Measurements from ENCODE around the gene CFH. TPM values are rescaled to one million over a fixed set of nuclear protein-coding genes. Genes with fewer than 3 reads are reported as not detected.

The CFH gene
- total RNA-seq, 4 donors from 2014 or later = 9.2 to 90.6 (median 43.8) TPM

DNA sequence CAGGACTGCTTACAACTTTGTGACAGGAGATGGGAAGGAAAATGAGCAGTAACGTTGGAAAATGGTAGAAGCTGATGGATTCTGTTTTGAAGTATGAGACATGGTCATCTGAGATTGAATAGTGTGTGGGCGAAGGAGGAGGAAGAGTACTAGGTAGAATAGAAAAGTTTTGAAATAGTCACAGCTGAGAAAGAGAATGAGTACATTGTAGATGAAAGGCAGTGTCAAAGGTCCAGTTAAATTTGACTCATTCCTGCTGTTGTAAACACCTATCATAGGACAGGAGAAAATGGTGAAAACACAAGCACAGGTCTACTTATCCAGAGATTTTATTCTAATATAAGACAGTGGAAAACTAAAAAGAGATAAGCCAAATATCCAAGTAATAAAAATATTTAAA lies 66.0 kb downstream of the CFH start:
- no peaks in the 10 kb centered on the region for H3K27me3 ChIP-seq
- no peaks in the 10 kb centered on the region for H3K4me1 ChIP-seq
- no peak for DNase-seq
- no peaks in the 10 kb centered on the region for H3K36me3 ChIP-seq
- H3K4me3 ChIP-seq = no peak overlapping the region
- 78 to 81% methylated on average over 2 of the region's 2 CpGs for WGBS, 2 donors
- no peaks in the 10 kb centered on the region for H3K9me3 ChIP-seq
- no peak for TF ChIP-seq POLR2A (IDR thresholded peaks at IDR 0.05)
- TF ChIP-seq, protein P1, sequence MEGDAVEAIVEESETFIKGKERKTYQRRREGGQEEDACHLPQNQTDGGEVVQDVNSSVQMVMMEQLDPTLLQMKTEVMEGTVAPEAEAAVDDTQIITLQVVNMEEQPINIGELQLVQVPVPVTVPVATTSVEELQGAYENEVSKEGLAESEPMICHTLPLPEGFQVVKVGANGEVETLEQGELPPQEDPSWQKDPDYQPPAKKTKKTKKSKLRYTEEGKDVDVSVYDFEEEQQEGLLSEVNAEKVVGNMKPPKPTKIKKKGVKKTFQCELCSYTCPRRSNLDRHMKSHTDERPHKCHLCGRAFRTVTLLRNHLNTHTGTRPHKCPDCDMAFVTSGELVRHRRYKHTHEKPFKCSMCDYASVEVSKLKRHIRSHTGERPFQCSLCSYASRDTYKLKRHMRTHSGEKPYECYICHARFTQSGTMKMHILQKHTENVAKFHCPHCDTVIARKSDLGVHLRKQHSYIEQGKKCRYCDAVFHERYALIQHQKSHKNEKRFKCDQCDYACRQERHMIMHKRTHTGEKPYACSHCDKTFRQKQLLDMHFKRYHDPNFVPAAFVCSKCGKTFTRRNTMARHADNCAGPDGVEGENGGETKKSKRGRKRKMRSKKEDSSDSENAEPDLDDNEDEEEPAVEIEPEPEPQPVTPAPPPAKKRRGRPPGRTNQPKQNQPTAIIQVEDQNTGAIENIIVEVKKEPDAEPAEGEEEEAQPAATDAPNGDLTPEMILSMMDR (IDR thresholded peaks at IDR 0.05) = no peak
- no peak overlapping the region for H3K27ac ChIP-seq
- intact Hi-C loops (cut with DNase I) = no loop called here

DNA sequence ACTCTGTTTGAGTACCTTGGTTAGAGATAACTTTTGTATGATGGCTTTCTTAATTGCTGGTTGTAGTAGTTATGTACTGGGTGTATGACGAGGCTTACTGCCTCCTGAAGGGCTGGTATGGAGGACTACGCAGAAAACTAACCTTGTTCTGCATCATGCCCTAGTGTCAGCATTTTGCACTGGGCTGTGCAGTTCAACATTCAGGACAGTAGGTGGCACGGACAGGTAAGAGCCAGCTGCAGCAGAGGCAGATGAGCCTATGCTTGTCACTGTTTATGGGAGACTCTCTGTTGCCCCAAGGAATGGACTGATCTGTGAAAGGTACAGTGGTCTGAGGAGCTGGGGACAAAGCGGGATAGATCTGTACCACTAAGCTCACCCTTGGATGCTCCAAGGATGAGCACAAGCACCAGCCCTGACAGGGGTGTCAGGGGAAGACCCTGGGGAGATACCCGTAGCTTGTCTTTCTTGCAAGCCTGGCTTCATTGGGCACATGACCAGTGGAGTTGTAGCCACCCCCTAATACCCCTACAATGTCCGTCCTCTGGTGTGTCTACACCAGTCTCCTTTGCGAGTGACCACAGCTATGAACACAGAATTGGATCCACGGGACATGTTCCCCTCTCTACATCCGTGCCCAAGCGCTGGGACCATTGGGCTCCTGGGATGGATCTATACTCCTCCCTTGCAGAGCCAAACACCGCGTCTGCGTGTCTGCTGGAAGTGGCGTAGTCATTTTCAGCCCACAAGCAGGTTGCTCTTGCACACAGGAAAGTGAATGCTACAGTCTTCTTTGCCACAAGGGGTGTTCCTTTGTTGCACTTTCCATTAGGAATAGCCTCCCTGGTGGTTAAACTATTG lies 71.7 kb downstream of the CFH start:
- Histone ChIP-seq H3K27ac (no peak overlapping the region), H3K36me3 (peaks cover 0 to 26% (median 0%) of the 10 kb centered on the region in 3 donors), H3K4me3 (no peak overlapping the region), H3K27me3 (no peaks in the 10 kb centered on the region), H3K9me3 (no peaks in the 10 kb centered on the region), H3K4me1 (no peaks in the 10 kb centered on the region)
- intact Hi-C loops (cut with DNase I) = no loop called here
- no peak for DNase-seq
- TF ChIP-seq POLR2A (IDR thresholded peaks at IDR 0.05) = no peak
- TF ChIP-seq, protein P1 (IDR thresholded peaks at IDR 0.05) = peak in 3 of 6 experiments; percentile 33 to 45 (median 40)
- WGBS, 2 donors = 74 to 84% methylated on average over 9 to 11 of the region's 14 CpGs

- TF ChIP-seq, protein P1 (IDR thresholded peaks at IDR 0.05) = no peak
- no peak for TF ChIP-seq POLR2A (IDR thresholded peaks at IDR 0.05)
- intact Hi-C loops (cut with DNase I) = no loop called here
- Histone ChIP-seq H3K9me3 (no peaks in the 10 kb centered on the region), H3K27me3 (no peaks in the 10 kb centered on the region), H3K4me1 (no peaks in the 10 kb centered on the region), H3K27ac (no peak overlapping the region), H3K4me3 (no peak overlapping the region), H3K36me3 (peaks cover 0 to 35% (median 0%) of the 10 kb centered on the region in 3 donors)
- no peak for DNase-seq
- WGBS, 2 donors = 93 to 97% methylated on average over 2 of the region's 2 CpGs
These were observed 80.7 kb downstream of the CFH start for GRCh38 chr1:196732526-196732925.

- no peak for DNase-seq
- Histone ChIP-seq H3K27me3 (no peaks in the 10 kb centered on the region), H3K27ac (no peak overlapping the region)
These were observed 81.5 kb downstream of the CFH start for GRCh38 chr1:196733091-196733970.

More at GRCh38 chr1:196733091-196733970, 81.5 kb downstream of the CFH start:
- intact Hi-C loops (cut with DNase I) = no loop called here
- TF ChIP-seq POLR2A (IDR thresholded peaks at IDR 0.05) = no peak
- TF ChIP-seq, protein P1 (IDR thresholded peaks at IDR 0.05) = no peak
- H3K9me3 ChIP-seq = no peaks in the 10 kb centered on the region
- no peak overlapping the region for H3K4me3 ChIP-seq
- no peaks in the 10 kb centered on the region for H3K4me1 ChIP-seq
- WGBS, 2 donors = 78 to 84% methylated on average over 11 of the region's 11 CpGs
- H3K36me3 ChIP-seq = peaks cover 0 to 40% (median 5%) of the 10 kb centered on the region in 3 donors

Data from esophagus squamous epithelium (tissue), 5 donors.